Thoracic aorta (tissue), 2 donors: ENCODE measurements around the gene SH3TC1. TPM values are rescaled to one million over a fixed set of nuclear protein-coding genes. Genes with fewer than 3 reads are reported as not detected.

Experiments
- ATAC-seq: fragments of 150-250 bp; one replicate; pipeline ENCODE4 v1.8.0; 2017; ENCODE audit warnings: low read depth; ENCODE audit not compliant: insufficient number of reproducible peaks, low FRiP score
- DNase-seq: peaks from one replicate; pipeline ENCODE4 v3.0.0-alpha.2; 2020; ENCODE audit warnings: low spot score
- H3K27ac ChIP-seq, 2 donors: fragments of 200-600 bp; sonication (generic); 1 replicate in 1 of 2; 2 replicates in 1 of 2; pipeline ENCODE4 v1.5.1; 2016; ENCODE audit warnings: mild to moderate bottlenecking in 2 of 2, moderate library complexity in 2 of 2
- H3K27me3 ChIP-seq: fragments of 200-600 bp; sonication (generic); replicated peaks from 2 replicates; pipeline ENCODE4 v1.6.0; 2016; ENCODE audit warnings: mild to moderate bottlenecking; ENCODE audit not compliant: insufficient read depth
- H3K36me3 ChIP-seq: fragments of 200-600 bp; sonication (generic); one replicate; pipeline ENCODE4 v1.5.1; 2016
- H3K4me1 ChIP-seq, 2 donors: fragments of 200-600 bp; sonication (generic); 1 replicate in 1 of 2; 2 replicates in 1 of 2; pipeline versions ENCODE4 v1.5.1 to v1.6.0; 2016; ENCODE audit warnings: low read depth in 2 of 2, mild to moderate bottlenecking in 1 of 2; ENCODE audit not compliant: control insufficient read depth in 1 of 2
- H3K4me3 ChIP-seq: fragments of 200-600 bp; sonication (generic); 2 replicates; pipeline ENCODE4 v1.5.1; 2016; ENCODE audit warnings: mild to moderate bottlenecking
- H3K9me3 ChIP-seq: fragments of 200-600 bp; sonication (generic); 2 replicates; pipeline ENCODE4 v1.5.1; 2016
- CTCF ChIP-seq: fragments of 200-600 bp; sonication (generic); IDR thresholded peaks from one replicate; pipeline ENCODE4 v1.5.1; 2019; ENCODE audit warnings: antibody characterized with exemption
- total RNA-seq, 2 donors: library from RNA; depleted of rRNA; stranded (reverse); fragments of >200 nt; gene quantifications; one replicate each; pipeline versions ENCODE4 v1.1.0 to v1.2.3, GENCODE V29; 2016

Gene SH3TC1
- total RNA-seq, 2 donors from 2014 or later = 63.2 to 68.6 TPM

DNA sequence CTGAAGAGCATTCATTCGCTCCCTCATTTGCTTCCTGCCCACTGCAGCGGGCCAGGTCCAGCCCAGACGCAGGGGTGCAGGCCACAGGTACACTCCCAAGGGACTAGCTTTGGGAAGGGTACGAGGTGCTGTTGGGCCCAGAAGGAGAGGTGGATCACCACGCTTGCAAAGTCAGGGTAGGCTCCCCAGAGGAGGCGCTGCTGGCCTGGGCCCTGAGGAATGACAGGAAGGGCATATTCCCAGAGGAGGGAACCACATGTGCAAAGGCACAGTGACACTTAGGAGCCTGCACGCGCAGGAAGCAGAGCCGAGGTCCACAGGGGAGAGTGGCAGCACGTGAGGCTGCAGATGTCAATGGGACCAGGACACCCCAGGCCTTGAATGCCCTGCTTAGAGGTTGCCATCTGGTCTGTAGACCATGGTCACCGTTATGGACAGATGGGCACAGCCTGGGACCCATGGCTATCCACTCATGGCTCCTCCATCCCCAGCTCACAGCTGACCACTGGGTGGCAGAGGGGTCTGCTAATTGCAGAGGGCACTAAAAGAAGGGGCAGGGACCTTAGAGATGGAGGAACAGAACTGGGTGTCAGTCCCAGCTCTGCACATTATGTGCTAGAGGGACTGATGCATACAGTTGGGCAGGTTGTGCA lies 78.4 kb downstream of the SH3TC1 start:
- ATAC-seq = no peak
- no peak overlapping the region for H3K27ac ChIP-seq
- no peak overlapping the region for H3K4me3 ChIP-seq
- no peaks in the 10 kb centered on the region for H3K36me3 ChIP-seq
- no peak for DNase-seq
- H3K9me3 ChIP-seq = no peaks in the 10 kb centered on the region
- H3K4me1 ChIP-seq = peaks cover 19 to 70% of the 10 kb centered on the region in 2 donors
- H3K27me3 ChIP-seq = no peaks in the 10 kb centered on the region
- no peak for TF ChIP-seq CTCF

DNA sequence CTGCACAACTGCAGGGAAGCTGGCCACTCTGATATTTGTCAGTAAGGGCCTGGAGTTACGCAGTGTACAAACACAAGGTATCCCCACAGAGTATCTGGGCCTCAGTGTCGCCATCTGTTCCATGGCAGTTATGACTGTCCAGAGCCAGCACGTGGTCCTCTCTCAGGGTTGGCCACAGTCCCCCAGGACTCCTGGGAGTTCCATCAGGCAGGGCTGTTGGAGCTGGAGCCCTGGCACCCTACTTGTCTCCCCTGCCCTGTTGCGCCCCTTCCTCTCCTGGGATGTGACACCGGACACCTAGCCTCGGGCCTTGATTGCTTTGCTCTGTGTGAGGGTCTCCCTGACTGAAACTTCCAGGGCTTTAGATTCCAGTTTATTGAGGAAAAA lies 78.9 kb downstream of the SH3TC1 start:
- ATAC-seq = no peak
- Histone ChIP-seq H3K27me3 (no peaks in the 10 kb centered on the region), H3K36me3 (no peaks in the 10 kb centered on the region), H3K4me3 (no peak overlapping the region), H3K4me1 (peaks cover 19 to 65% of the 10 kb centered on the region in 2 donors), H3K27ac (no peak overlapping the region), H3K9me3 (no peaks in the 10 kb centered on the region)
- no peak for DNase-seq
- no peak for TF ChIP-seq CTCF

GRCh38 chr4:8278421-8279287 lies 79.6 kb downstream of the SH3TC1 start:
- Histone ChIP-seq H3K4me1 (peaks cover 19 to 60% of the 10 kb centered on the region in 2 donors), H3K27me3 (no peaks in the 10 kb centered on the region), H3K9me3 (no peaks in the 10 kb centered on the region), H3K27ac (no peak overlapping the region), H3K36me3 (no peaks in the 10 kb centered on the region), H3K4me3 (no peak overlapping the region)
- no peak for TF ChIP-seq CTCF
- ATAC-seq (no peak), DNase-seq (no peak)

GRCh38 chr4:8279321-8280157 lies 80.4 kb downstream of the SH3TC1 start:
- Histone ChIP-seq H3K9me3 (no peaks in the 10 kb centered on the region), H3K4me3 (no peak overlapping the region), H3K27ac (no peak overlapping the region), H3K27me3 (no peaks in the 10 kb centered on the region), H3K36me3 (no peaks in the 10 kb centered on the region), H3K4me1 (peaks cover 19 to 59% of the 10 kb centered on the region in 2 donors)
- no peak for TF ChIP-seq CTCF
- DNase-seq = no peak
- ATAC-seq = no peak
